ENCODE measurements around the gene FGD4.

Gene FGD4

DNA sequence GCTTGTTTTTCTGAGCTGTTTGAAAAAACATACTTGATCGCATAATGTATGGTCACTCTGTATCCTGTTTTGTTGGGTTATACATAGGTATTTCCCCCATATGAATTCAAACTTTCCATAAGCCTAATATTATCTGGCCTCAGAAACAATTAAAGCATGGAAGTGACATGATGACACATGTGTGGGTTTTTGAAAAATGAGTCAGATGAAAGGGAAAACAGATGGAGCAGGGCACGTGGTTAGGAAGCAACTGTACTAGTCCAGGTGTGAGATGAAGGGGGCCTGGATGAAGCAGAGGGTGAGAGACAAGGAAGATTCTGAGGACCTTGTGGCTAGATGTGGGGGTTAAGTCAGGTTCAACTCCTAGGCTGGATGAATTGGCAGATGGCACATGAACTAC is 187.0 kb downstream of the FGD4 start:
- Histone ChIP-seq H3K27me3 (ENCODE audit: insufficient read depth, low read depth) (no peaks in the 10 kb centered on the region), H3K9ac (no peak overlapping the region), H3K4me3 (IDR thresholded peaks at IDR 0.05; ENCODE audit: insufficient read depth, low read depth, low read length) (no peak overlapping the region), H3K4me2 (no peak overlapping the region), H3K27ac (no peak overlapping the region), H3K4me1 (ENCODE audit: low read depth, poor library complexity, severe bottlenecking) (peaks cover 10% of the 10 kb centered on the region), H4K20me1 (ENCODE audit: insufficient read depth) (no peaks in the 10 kb centered on the region), H3K36me3 (ENCODE audit: insufficient read depth) (no peaks in the 10 kb centered on the region), H3K79me2 (ENCODE audit: insufficient read depth, low read depth) (no peaks in the 10 kb centered on the region), H2AFZ (ENCODE audit: low read depth) (no peak overlapping the region)
- TF ChIP-seq, protein P1, sequence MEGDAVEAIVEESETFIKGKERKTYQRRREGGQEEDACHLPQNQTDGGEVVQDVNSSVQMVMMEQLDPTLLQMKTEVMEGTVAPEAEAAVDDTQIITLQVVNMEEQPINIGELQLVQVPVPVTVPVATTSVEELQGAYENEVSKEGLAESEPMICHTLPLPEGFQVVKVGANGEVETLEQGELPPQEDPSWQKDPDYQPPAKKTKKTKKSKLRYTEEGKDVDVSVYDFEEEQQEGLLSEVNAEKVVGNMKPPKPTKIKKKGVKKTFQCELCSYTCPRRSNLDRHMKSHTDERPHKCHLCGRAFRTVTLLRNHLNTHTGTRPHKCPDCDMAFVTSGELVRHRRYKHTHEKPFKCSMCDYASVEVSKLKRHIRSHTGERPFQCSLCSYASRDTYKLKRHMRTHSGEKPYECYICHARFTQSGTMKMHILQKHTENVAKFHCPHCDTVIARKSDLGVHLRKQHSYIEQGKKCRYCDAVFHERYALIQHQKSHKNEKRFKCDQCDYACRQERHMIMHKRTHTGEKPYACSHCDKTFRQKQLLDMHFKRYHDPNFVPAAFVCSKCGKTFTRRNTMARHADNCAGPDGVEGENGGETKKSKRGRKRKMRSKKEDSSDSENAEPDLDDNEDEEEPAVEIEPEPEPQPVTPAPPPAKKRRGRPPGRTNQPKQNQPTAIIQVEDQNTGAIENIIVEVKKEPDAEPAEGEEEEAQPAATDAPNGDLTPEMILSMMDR (conservative IDR thresholded peaks at IDR 0.05; ENCODE audit: low read depth, low read length) = no peak

DNA sequence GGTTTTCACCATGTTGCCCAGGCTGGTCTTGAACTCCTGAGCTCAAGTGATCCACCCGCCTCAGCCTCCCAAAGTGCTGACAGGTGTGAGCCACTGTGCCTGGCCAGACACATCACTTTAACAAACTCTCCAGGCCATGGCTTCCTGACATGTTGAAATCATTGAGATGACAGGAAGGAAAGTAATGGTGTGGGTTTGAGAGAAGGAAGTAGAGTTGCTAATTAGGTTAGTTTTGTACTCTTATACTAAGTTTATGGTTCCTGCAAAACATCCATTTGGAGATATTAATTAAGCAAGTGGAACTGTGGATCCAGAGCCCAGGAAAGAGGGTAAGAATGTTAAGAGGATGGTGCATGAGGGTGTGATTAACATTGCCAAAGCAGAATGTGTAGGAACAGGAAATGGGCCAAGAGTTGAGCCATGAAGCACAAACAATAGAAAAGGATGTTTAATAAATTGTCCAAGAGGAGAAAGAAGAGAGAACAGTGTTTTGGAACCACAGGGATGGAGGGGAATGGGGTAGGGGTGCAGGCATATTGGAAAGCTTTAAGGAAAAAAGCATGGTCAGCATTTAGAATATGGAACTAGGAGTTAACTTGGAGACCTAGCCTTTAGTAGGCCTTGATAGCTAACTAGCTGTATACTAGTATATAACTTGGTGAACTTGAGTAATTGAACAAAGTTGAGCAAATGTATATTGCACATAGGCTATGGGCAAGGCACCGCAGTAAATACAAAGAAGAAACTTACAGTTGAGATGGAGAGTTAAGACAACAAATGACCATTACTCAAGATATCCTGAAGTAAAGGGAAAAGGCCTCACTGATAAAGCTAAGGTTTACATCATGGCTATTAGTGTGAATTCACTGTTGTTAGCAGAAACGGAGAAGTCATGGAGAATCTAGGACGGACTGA is 188.5 kb downstream of the FGD4 start:
- Histone ChIP-seq H3K4me3 (IDR thresholded peaks at IDR 0.05; ENCODE audit: insufficient read depth, low read depth, low read length) (no peak overlapping the region), H3K4me1 (ENCODE audit: low read depth, poor library complexity, severe bottlenecking) (peaks cover 10% of the 10 kb centered on the region), H3K27me3 (ENCODE audit: insufficient read depth, low read depth) (no peaks in the 10 kb centered on the region), H4K20me1 (ENCODE audit: insufficient read depth) (no peaks in the 10 kb centered on the region), H3K9ac (no peak overlapping the region), H3K36me3 (ENCODE audit: insufficient read depth) (no peaks in the 10 kb centered on the region), H2AFZ (ENCODE audit: low read depth) (no peak overlapping the region), H3K4me2 (no peak overlapping the region), H3K79me2 (ENCODE audit: insufficient read depth, low read depth) (no peaks in the 10 kb centered on the region), H3K27ac (no peak overlapping the region)
- TF ChIP-seq, protein P1 (conservative IDR thresholded peaks at IDR 0.05; ENCODE audit: low read depth, low read length) = no peak

DNA sequence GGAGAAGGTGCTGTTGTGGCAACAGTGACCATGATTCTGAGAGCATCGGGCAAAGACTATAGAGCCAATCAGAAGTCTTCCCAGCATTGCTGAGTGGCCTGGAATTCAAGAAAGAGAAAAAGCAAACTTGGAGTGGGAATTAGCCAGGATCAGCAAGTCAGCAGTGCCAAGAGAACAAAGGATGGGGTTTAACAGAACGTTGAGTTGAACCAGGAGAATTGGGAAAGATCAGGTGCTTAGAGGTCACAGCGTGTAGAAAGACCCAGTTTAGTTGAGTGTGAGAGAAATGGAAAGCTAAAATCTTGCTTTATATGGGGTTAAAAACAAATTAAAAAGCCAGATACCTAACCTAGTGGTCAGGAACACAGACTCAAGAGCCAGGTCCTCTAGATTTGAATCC is 189.2 kb downstream of the FGD4 start:
- Histone ChIP-seq H3K27ac (no peak overlapping the region), H3K4me3 (IDR thresholded peaks at IDR 0.05; ENCODE audit: insufficient read depth, low read depth, low read length) (no peak overlapping the region), H4K20me1 (ENCODE audit: insufficient read depth) (no peaks in the 10 kb centered on the region), H2AFZ (ENCODE audit: low read depth) (no peak overlapping the region), H3K27me3 (ENCODE audit: insufficient read depth, low read depth) (no peaks in the 10 kb centered on the region), H3K36me3 (ENCODE audit: insufficient read depth) (no peaks in the 10 kb centered on the region), H3K9ac (no peak overlapping the region), H3K4me1 (ENCODE audit: low read depth, poor library complexity, severe bottlenecking) (peaks cover 10% of the 10 kb centered on the region), H3K4me2 (no peak overlapping the region), H3K79me2 (ENCODE audit: insufficient read depth, low read depth) (no peaks in the 10 kb centered on the region)
- TF ChIP-seq, protein P1 (conservative IDR thresholded peaks at IDR 0.05; ENCODE audit: low read depth, low read length) = no peak

DNA sequence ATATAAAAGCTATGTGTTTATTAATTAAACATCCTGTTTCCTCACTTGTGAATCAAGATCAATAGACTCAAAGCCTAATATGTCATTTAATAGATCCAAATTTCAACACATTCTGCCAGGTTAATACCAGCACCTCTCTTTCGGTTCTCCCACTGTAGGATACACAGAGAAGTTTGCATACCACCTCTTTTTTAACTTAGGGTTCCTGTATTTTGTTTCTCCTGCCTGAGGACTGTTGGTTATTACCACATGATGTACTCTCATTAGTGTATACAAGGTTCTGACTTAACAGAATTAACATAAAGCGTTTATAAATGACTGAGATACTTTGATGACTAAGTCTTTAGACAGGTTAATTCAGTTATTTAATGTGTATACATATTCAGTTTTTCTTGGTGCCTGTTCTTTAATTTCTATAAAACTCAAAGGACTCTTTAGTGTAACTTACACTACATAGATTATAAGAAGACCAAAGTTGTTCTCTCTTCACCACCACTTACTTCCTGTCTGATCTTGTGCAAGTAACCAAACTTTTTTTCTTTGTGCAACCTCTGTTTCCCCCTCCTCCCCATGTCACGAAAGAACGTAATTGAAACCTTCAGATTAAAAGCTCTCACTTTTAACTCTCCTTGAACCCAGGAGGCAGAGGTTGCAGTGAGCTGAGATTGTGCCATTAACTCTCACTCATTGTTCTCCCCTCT is 190.0 kb downstream of the FGD4 start:
- TF ChIP-seq, protein P1 (conservative IDR thresholded peaks at IDR 0.05; ENCODE audit: low read depth, low read length) = no peak
- H3K9ac ChIP-seq = no peak overlapping the region
- no peak overlapping the region for H3K4me3 ChIP-seq (IDR thresholded peaks at IDR 0.05; ENCODE audit: insufficient read depth, low read depth, low read length)
- H3K27ac ChIP-seq = no peak overlapping the region
- no peaks in the 10 kb centered on the region for H3K36me3 ChIP-seq (ENCODE audit: insufficient read depth)
- no peaks in the 10 kb centered on the region for H3K79me2 ChIP-seq (ENCODE audit: insufficient read depth, low read depth)
- H3K27me3 ChIP-seq (ENCODE audit: insufficient read depth, low read depth) = no peaks in the 10 kb centered on the region
- peaks cover 10% of the 10 kb centered on the region for H3K4me1 ChIP-seq (ENCODE audit: low read depth, poor library complexity, severe bottlenecking)
- H4K20me1 ChIP-seq (ENCODE audit: insufficient read depth) = no peaks in the 10 kb centered on the region
- no peak overlapping the region for H3K4me2 ChIP-seq
- no peak overlapping the region for H2AFZ ChIP-seq (ENCODE audit: low read depth)
